GM10266 (cell line): ENCODE results near the gene ST7.

Source experiments
- DNase-seq: peaks from one replicate; pipeline ENCODE4 v3.0.0; 2012; ENCODE audit errors: extremely low spot score
- TF ChIP-seq, protein P1 (sequence below): IDR thresholded peaks from 2 replicates; pipeline ENCODE4 v1.5.1; 2012; ENCODE audit warnings: mild to moderate bottlenecking, low read depth; ENCODE audit not compliant: control insufficient read depth, insufficient read depth; ENCODE audit errors: missing control alignments

The ST7 gene

GRCh38 chr7:117251687-117252086 is 298.4 kb downstream of the ST7 start:
- TF ChIP-seq, protein P1, sequence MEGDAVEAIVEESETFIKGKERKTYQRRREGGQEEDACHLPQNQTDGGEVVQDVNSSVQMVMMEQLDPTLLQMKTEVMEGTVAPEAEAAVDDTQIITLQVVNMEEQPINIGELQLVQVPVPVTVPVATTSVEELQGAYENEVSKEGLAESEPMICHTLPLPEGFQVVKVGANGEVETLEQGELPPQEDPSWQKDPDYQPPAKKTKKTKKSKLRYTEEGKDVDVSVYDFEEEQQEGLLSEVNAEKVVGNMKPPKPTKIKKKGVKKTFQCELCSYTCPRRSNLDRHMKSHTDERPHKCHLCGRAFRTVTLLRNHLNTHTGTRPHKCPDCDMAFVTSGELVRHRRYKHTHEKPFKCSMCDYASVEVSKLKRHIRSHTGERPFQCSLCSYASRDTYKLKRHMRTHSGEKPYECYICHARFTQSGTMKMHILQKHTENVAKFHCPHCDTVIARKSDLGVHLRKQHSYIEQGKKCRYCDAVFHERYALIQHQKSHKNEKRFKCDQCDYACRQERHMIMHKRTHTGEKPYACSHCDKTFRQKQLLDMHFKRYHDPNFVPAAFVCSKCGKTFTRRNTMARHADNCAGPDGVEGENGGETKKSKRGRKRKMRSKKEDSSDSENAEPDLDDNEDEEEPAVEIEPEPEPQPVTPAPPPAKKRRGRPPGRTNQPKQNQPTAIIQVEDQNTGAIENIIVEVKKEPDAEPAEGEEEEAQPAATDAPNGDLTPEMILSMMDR = no peak

DNA sequence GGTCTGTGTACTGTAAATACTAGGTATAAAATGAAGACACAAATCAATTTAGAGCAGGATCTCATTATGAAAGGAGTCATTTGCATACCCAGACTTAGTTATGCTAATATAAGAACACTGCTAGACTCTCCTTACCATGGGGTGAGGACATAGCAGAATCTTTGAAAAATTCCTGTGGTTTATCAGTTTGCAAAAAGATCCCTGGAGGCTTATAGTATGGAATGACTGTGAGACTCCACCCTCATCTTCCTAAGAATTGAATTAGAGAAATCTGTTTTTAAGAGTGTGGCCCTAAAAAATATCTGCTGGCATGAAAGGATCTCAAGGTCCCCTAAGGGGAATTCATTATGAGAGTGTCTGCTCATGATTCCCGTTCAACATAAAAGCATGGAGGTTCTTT is 306.3 kb downstream of the ST7 start:
- DNase-seq = no peak

More at GRCh38 chr7:117251687-117252086, 298.4 kb downstream of the ST7 start:
- DNase-seq = peak; percentile 32

DNA sequence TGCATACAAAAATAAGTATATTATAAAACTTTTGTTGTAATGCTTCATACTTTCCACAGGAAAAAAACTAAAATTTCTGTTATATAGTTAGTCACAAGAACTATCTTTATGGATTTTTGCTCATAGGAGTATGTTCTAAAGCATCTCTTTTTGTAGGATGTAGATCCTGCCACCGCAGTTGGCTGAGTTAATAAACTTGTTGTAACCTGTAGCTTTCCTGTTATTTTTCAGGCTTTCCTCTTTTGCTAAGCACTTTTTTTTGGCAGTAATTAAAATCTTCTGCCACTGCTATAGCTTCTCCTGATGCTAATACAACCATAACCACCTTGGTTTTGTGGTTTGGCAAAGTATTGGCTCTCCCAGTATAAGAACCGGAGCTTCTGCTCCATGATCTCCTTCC is 309.2 kb downstream of the ST7 start:
- no peak for DNase-seq
- TF ChIP-seq, protein P1 = no peak

More for the DNA sequence above, 306.3 kb downstream of the ST7 start:
- TF ChIP-seq, protein P1 = no peak

- DNase-seq = no peak
- TF ChIP-seq, protein P1 = no peak
Measured at GRCh38 chr7:117264716-117265115, 311.4 kb downstream of the ST7 start.

DNA sequence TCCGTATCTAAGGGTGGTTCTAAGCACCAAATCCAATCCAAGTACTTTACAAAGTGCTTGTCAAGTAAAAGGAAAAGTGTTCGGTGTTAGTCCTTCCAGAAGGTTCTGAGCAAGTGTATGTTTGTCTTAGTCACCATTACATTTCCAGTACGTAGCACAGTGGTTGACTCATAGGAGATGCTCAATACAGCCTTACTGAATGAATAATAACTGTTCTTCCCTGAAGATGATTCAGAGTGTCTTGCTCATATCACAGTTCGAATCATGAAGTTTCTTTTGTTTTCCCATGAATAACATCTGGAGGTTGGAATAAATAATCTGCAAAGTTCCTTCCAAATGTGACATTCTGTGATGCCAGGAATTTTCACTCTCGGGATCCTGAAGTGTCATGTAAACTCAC is 316.1 kb downstream of the ST7 start:
- no peak for DNase-seq
- TF ChIP-seq, protein P1 = no peak

GRCh38 chr7:117269886-117270285 is 316.6 kb downstream of the ST7 start:
- no peak for DNase-seq
- TF ChIP-seq, protein P1 = no peak

- no peak for DNase-seq
- TF ChIP-seq, protein P1 = no peak
Measured at GRCh38 chr7:117270371-117270770, 317.1 kb downstream of the ST7 start.
